ENCODE measurements around the gene CCR1.

DNA sequence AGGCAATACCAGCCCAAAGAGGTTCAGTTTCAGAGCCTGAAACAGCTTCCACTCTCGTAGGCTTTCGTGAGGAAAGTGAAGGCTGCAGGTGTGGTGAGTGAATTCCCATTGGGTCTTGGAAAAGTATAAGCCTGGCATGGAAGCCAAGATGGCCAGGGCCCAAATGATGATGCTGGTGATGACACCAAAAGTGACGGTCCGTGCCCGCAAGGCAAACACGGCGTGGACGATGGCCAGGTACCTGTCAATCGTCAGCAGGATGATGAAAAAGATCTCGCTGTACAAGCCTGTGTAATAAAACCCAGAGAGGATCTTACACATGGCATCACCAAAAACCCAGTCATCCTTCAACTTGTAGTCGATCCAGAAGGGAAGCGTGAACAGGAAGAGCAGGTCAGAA, 4.4 kb downstream of the CCR1 start:
- no peak for TF ChIP-seq ATF7 (IDR thresholded peaks at IDR 0.05)
- no peak for TF ChIP-seq SRF (CRISPR knock-in tag; IDR thresholded peaks at IDR 0.05)

All from K562 (cell line).